ENCODE data around the gene TEN1.
"Not testable (repeated sequence)": the region's sequence is repeated elsewhere in the genome, so short reads cannot be mapped to it uniquely, and the experiment has no call there.

TEN1 gene

GRCh38 chr17:76032073-76032779 is 53.2 kb downstream of the TEN1 start:
- no peak for DNase-seq

- DNase-seq = no peak
Observed at GRCh38 chr17:76032780-76033108, 53.7 kb downstream of the TEN1 start.

GRCh38 chr17:76033139-76033538 is 54.1 kb downstream of the TEN1 start:
- no peak for DNase-seq

GRCh38 chr17:76034428-76035350 is 55.6 kb downstream of the TEN1 start:
- no peak for DNase-seq

- no peak for DNase-seq
Observed at GRCh38 chr17:76036497-76037261, 57.6 kb downstream of the TEN1 start.

GRCh38 chr17:76038050-76038449 is 59.0 kb downstream of the TEN1 start:
- no peak for DNase-seq

- no peak for DNase-seq
Observed at GRCh38 chr17:76039121-76039520, 60.1 kb downstream of the TEN1 start.

- no peak for DNase-seq
Observed at GRCh38 chr17:76040376-76040775, 61.3 kb downstream of the TEN1 start.

GRCh38 chr17:76042868-76043267 is 63.8 kb downstream of the TEN1 start:
- not testable (repeated sequence) for DNase-seq

GRCh38 chr17:76044475-76045007 is 65.5 kb downstream of the TEN1 start:
- DNase-seq = not testable (repeated sequence)

- DNase-seq = no peak
Observed at GRCh38 chr17:76046064-76046463, 67.0 kb downstream of the TEN1 start.

- DNase-seq = no peak
Observed at GRCh38 chr17:76048025-76048605, 69.1 kb downstream of the TEN1 start.

GRCh38 chr17:76048711-76049110 is 69.7 kb downstream of the TEN1 start:
- DNase-seq = no peak

GRCh38 chr17:76049239-76049638 is 70.2 kb downstream of the TEN1 start:
- DNase-seq = no peak

GRCh38 chr17:76049836-76050537 is 70.9 kb downstream of the TEN1 start:
- no peak for DNase-seq
